PC-9 (cell line): ENCODE results near the gene CEP112.

ENCODE experiments used
- CTCF ChIP-seq: fragments of 200-600 bp; sonication (generic); conservative IDR thresholded peaks from 2 replicates; pipeline ENCODE4 v1.6.1; 2017; ENCODE audit warnings: mixed run types, antibody characterized with exemption, mild to moderate bottlenecking, moderate library complexity
- EZH2 ChIP-seq: fragments of 200-600 bp; sonication (generic); IDR thresholded peaks from 2 replicates; pipeline ENCODE4 v1.8.0; 2017; ENCODE audit warnings: antibody characterized with exemption, low read depth

- no peak for TF ChIP-seq CTCF
- no peak for TF ChIP-seq EZH2
These were observed 258.6 kb downstream of the CEP112 start for GRCh38 chr17:65933290-65933689.
